Mesothelial cell of epicardium (in vitro differentiated cells): Measurements from ENCODE around the gene TBCB. TPM values are rescaled to one million over a fixed set of nuclear protein-coding genes. Genes with fewer than 3 reads are reported as not detected.

ENCODE experiments used
- DNase-seq, 2 experiments: peaks; one replicate each; pipeline ENCODE4 v3.0.0; 2021; ENCODE audit warnings: low spot score in 2 of 2; ENCODE audit not compliant: unreplicated experiment in 2 of 2
- H3K27ac Mint-ChIP-seq: 2 replicates; pipeline ENCODE4 v1.8.0; 2021; ENCODE audit warnings: mixed read lengths
- H3K27me3 Mint-ChIP-seq: 2 replicates; pipeline ENCODE4 v1.8.0; 2021; ENCODE audit warnings: low read depth, mixed read lengths
- H3K36me3 Mint-ChIP-seq: 2 replicates; pipeline ENCODE4 v1.8.0; 2021; ENCODE audit warnings: mixed read lengths
- H3K4me1 Mint-ChIP-seq: 2 replicates; pipeline ENCODE4 v1.8.0; 2021; ENCODE audit warnings: mixed read lengths
- H3K4me3 Mint-ChIP-seq: 2 replicates; pipeline ENCODE4 v1.8.0; 2021; ENCODE audit warnings: mild to moderate bottlenecking, moderate library complexity, mixed read lengths
- H3K9me3 Mint-ChIP-seq: 2 replicates; pipeline ENCODE4 v1.8.0; 2021; ENCODE audit warnings: mixed read lengths
- CTCF ChIP-seq: fragments of 200-600 bp; sonication (generic); IDR thresholded peaks from one replicate; pipeline ENCODE4 v1.5.0; 2021; ENCODE audit warnings: antibody characterized with exemption; ENCODE audit not compliant: unreplicated experiment
- total RNA-seq: library from RNA; stranded (reverse); gene quantifications from 3 replicates; pipeline ENCODE4 v1.2.1, GENCODE V29; 2021

Gene TBCB
- total RNA-seq, 1 donor from 2014 or later, result 115 TPM

DNA sequence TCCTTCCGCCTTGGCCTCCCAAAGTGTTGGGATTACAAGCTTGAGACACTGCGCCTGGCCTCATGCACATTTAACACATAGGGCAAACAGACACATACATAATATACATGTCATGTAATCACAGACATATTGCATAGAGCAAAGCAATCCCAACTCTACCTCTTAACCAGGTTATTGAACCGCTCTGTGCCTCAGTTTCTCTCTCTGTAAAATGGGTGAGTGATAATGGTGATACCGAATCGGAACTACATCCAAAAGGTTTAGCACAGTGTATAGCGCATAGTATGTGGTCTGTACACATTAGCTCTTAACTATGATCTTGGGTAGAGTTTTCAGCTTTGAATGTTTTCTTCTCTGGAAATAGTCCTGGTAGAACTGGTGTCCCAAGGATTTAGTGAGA, 29.4 kb downstream of the TBCB start:
- H3K4me1 Mint-ChIP-seq, result peaks cover 9% of the 10 kb centered on the region
- no peak overlapping the region for H3K4me3 Mint-ChIP-seq
- no peaks in the 10 kb centered on the region for H3K9me3 Mint-ChIP-seq
- no peak overlapping the region for H3K27ac Mint-ChIP-seq
- H3K36me3 Mint-ChIP-seq, result peaks cover 52% of the 10 kb centered on the region
- H3K27me3 Mint-ChIP-seq, result no peaks in the 10 kb centered on the region
- DNase-seq, result no peak
- TF ChIP-seq CTCF, result no peak

GRCh38 chr19:36149673-36150406, 34.6 kb downstream of the TBCB start:
- TF ChIP-seq CTCF, result no peak
- Mint-ChIP-seq H3K4me3 (no peak overlapping the region), H3K27me3 (no peaks in the 10 kb centered on the region), H3K27ac (peak overlapping the region; percentile 9), H3K36me3 (peaks cover 40% of the 10 kb centered on the region), H3K9me3 (no peaks in the 10 kb centered on the region), H3K4me1 (no peaks in the 10 kb centered on the region)
- DNase-seq, result no peak

DNA sequence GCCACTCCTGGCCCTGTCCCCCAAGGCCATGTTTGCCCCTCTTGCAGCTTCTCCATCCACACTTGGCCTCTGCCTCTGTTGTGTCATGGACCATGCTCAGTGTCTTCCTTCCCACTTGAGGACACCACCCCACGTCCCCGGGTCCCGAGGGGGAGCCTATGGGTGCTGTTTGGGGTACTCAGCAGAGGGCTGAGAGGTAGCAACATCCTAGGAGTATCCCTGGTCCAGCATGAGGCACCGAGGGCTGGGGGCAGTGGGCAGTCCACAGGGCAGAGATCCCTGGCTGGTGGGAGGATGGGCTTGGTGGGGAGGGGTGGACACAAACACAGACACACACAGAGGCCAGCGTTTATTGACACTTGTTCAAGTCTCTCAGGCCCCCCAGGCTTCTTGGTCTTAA, 35.3 kb downstream of the TBCB start:
- no peak overlapping the region for H3K4me3 Mint-ChIP-seq
- peaks cover 37% of the 10 kb centered on the region for H3K36me3 Mint-ChIP-seq
- no peak for DNase-seq
- H3K27ac Mint-ChIP-seq, result peak overlapping the region; percentile 9
- no peak for TF ChIP-seq CTCF
- H3K27me3 Mint-ChIP-seq, result no peaks in the 10 kb centered on the region
- no peaks in the 10 kb centered on the region for H3K9me3 Mint-ChIP-seq
- no peaks in the 10 kb centered on the region for H3K4me1 Mint-ChIP-seq

DNA sequence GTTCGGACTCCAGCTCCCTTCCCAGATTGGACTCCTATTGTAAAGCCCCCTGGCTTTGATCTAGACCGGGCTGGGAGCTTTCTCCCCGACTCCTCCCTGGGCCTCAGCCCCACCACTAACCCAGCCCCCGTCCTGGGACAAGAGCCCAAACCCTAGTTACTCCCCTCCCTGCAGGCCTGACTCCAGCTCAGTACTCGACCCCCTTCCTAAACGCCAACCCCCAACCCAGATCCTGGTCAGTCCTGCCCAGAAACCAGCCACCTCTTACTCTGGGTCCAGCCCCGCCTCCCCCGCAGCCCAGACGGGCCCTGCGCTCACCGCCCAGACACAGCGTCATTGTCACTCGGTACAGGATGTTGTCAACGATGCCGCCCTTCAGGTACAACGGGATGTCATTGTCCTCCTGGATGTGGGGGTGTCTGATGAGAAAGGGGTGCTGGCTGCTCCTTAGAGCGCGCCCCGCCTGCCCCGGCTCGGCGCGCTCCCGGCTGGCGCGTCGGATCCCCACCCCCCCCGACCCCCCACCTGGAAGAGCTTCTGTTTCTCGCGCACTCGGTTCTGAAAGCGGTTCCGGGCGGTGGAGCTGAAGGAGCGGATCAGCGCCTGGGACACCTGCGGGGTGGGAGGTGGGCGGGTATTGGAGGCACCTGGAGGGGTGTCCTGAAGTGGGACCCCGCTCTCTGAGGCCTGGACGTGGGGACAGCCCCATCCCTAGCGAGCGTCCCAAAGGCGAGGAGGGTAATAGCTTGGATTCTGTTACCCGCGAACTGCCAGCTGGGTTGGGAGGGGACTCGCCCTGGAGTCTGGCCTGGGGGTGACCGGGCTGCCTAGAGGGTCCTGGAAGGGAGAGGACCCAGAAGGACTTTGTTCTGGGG, 36.1 kb downstream of the TBCB start:
- no peak for TF ChIP-seq CTCF
- DNase-seq, result no peak
- H3K27me3 Mint-ChIP-seq, result no peaks in the 10 kb centered on the region
- no peaks in the 10 kb centered on the region for H3K4me1 Mint-ChIP-seq
- H3K27ac Mint-ChIP-seq, result no peak overlapping the region
- no peaks in the 10 kb centered on the region for H3K9me3 Mint-ChIP-seq
- no peak overlapping the region for H3K4me3 Mint-ChIP-seq
- peaks cover 29% of the 10 kb centered on the region for H3K36me3 Mint-ChIP-seq

GRCh38 chr19:36152019-36152351, 36.7 kb downstream of the TBCB start:
- H3K9me3 Mint-ChIP-seq, result no peaks in the 10 kb centered on the region
- H3K27me3 Mint-ChIP-seq, result no peaks in the 10 kb centered on the region
- no peak for TF ChIP-seq CTCF
- no peak overlapping the region for H3K27ac Mint-ChIP-seq
- H3K36me3 Mint-ChIP-seq, result peaks cover 23% of the 10 kb centered on the region
- no peaks in the 10 kb centered on the region for H3K4me1 Mint-ChIP-seq
- no peak for DNase-seq
- H3K4me3 Mint-ChIP-seq, result no peak overlapping the region
